Endodermal cell (in vitro differentiated cells): Measurements from ENCODE around the gene C18orf32. TPM values are rescaled to one million over a fixed set of nuclear protein-coding genes. Genes with fewer than 3 reads are reported as not detected.

Experiments
- DNase-seq: peaks from one replicate; pipeline ENCODE4 v3.0.0-alpha.2; 2017
- H3K27ac ChIP-seq: 2 replicates; pipeline ENCODE4 v1.5.1; 2013; ENCODE audit warnings: mild to moderate bottlenecking, low read depth, low read length, moderate library complexity
- H3K27me3 ChIP-seq: 2 replicates; pipeline ENCODE4 v1.6.1; 2013; ENCODE audit warnings: mild to moderate bottlenecking, low read length, moderate library complexity; ENCODE audit not compliant: insufficient read depth, control insufficient read depth, poor library complexity, severe bottlenecking
- H3K36me3 ChIP-seq: 2 replicates; pipeline ENCODE4 v1.7.0; 2013; ENCODE audit warnings: mild to moderate bottlenecking, low read length, moderate library complexity; ENCODE audit not compliant: control insufficient read depth, insufficient read depth
- H3K4me1 ChIP-seq: one replicate; pipeline ENCODE4 v1.7.0; 2013; ENCODE audit warnings: low read length; ENCODE audit not compliant: control insufficient read depth, insufficient read depth
- H3K4me3 ChIP-seq: 2 replicates; pipeline ENCODE4 v1.5.1; 2013; ENCODE audit warnings: mild to moderate bottlenecking, low read length, moderate library complexity
- H3K9ac ChIP-seq: 2 replicates; pipeline ENCODE4 v1.6.1; 2013; ENCODE audit warnings: mild to moderate bottlenecking, low read length, moderate library complexity; ENCODE audit not compliant: poor library complexity, severe bottlenecking; ENCODE audit errors: extremely low read depth
- H3K9me3 ChIP-seq: 2 replicates; pipeline ENCODE4 v1.6.1; 2013; ENCODE audit warnings: mild to moderate bottlenecking, low read length, moderate library complexity; ENCODE audit not compliant: control insufficient read depth
- H3K27ac Mint-ChIP-seq: 2 replicates; pipeline ENCODE4 v1.8.0; 2020; ENCODE audit warnings: mixed read lengths
- H3K27me3 Mint-ChIP-seq: 2 replicates; pipeline ENCODE4 v1.8.0; 2021; ENCODE audit warnings: mild to moderate bottlenecking, mixed read lengths; ENCODE audit not compliant: insufficient read depth
- H3K36me3 Mint-ChIP-seq: 2 replicates; pipeline ENCODE4 v1.8.0; 2020; ENCODE audit warnings: low read depth, mixed read lengths
- H3K4me1 Mint-ChIP-seq: 2 replicates; pipeline ENCODE4 v1.8.0; 2020; ENCODE audit warnings: mixed read lengths
- H3K4me3 Mint-ChIP-seq: 2 replicates; pipeline ENCODE4 v1.8.0; 2020; ENCODE audit warnings: mild to moderate bottlenecking, moderate library complexity, mixed read lengths
- H3K9me3 Mint-ChIP-seq: 2 replicates; pipeline ENCODE4 v1.8.0; 2020; ENCODE audit warnings: mild to moderate bottlenecking, mixed read lengths
- WGBS, 2 experiments: methylation state at CpG; one replicate each; pipeline versions ENCODE4 v1.1.5 to v1.1.7; 2013; ENCODE audit warnings: missing lambda C conversion rate in 2 of 2, mixed read lengths in 1 of 2; ENCODE audit not compliant: insufficient coverage in 1 of 2, insufficient read length in 1 of 2; 5-methylcytosine and 5-hydroxymethylcytosine counted together
- total RNA-seq, 2 donors: library from RNA; stranded (reverse); fragmentation: NEBNext Ultra II Directional in 1 of 2; extraction: Animal tissue kit (Norgen Biotek cat#: 25700) in 1 of 2; gene quantifications; 2 replicates in 1 of 2; 3 replicates in 1 of 2; pipeline ENCODE4 v1.2.1, GENCODE V29; 2021
- TF ChIP-seq, protein P1 (sequence below): fragments of 200-600 bp; sonication (generic); conservative IDR thresholded peaks from 2 replicates; pipeline ENCODE4 v1.5.0; 2021; ENCODE audit warnings: antibody characterized with exemption, mild to moderate bottlenecking

Gene C18orf32
- total RNA-seq, 2 donors from 2014 or later = 31.4 to 32.9 TPM

DNA sequence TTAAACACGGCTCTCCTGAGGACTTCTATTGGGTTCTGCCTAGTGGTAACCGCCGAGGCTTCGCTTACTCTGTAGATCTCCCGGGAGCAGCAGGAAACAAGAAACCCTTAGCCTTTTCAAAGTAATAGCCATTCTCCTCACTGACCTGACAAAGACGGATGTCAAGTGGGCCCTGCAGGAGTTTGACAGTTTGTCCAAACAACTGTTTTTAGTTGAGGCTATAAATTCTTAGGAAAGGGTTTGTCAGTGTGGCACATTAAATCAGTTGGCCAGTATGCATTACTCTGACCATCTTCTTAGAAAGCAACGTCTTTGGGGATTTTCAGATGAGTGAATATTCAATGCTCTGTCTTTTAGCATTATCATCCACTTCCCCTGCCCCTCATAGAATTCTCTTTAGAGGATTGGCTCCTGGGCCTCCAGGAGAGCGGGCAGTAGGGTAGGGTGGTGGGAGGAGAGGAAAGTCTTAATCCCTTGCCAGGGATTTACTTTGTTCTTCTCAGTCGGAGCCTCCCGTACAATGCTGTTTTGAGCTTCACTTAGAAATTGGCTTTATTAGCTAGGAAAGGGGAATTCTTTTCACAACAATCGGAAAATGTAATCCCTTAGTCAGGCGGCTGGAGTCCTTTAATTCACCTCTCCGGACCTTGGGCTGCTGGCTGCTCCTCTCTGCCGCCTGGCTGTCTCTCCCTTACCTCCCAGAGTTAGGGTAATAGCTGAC is 13.3 kb upstream of the C18orf32 start:
- peak overlapping the region; percentile 70 for H3K27ac Mint-ChIP-seq
- TF ChIP-seq, protein P1, sequence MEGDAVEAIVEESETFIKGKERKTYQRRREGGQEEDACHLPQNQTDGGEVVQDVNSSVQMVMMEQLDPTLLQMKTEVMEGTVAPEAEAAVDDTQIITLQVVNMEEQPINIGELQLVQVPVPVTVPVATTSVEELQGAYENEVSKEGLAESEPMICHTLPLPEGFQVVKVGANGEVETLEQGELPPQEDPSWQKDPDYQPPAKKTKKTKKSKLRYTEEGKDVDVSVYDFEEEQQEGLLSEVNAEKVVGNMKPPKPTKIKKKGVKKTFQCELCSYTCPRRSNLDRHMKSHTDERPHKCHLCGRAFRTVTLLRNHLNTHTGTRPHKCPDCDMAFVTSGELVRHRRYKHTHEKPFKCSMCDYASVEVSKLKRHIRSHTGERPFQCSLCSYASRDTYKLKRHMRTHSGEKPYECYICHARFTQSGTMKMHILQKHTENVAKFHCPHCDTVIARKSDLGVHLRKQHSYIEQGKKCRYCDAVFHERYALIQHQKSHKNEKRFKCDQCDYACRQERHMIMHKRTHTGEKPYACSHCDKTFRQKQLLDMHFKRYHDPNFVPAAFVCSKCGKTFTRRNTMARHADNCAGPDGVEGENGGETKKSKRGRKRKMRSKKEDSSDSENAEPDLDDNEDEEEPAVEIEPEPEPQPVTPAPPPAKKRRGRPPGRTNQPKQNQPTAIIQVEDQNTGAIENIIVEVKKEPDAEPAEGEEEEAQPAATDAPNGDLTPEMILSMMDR = peak; percentile 57
- H3K9me3 Mint-ChIP-seq = no peaks in the 10 kb centered on the region
- DNase-seq = peak; percentile 73
- no peak overlapping the region for H3K9ac ChIP-seq
- no peak overlapping the region for H3K4me3 Mint-ChIP-seq
- peaks cover 5% of the 10 kb centered on the region for H3K4me1 ChIP-seq
- H3K27me3 ChIP-seq = no peaks in the 10 kb centered on the region
- H3K4me3 ChIP-seq = no peak overlapping the region
- no peaks in the 10 kb centered on the region for H3K36me3 Mint-ChIP-seq
- 13 to 25% methylated on average over 9 to 14 of the region's 14 CpGs for WGBS, 2 experiments
- no peaks in the 10 kb centered on the region for H3K9me3 ChIP-seq
- H3K27ac ChIP-seq = peak overlapping the region; percentile 73
- no peaks in the 10 kb centered on the region for H3K27me3 Mint-ChIP-seq
- peaks cover 28% of the 10 kb centered on the region for H3K4me1 Mint-ChIP-seq
- H3K36me3 ChIP-seq = no peaks in the 10 kb centered on the region

DNA sequence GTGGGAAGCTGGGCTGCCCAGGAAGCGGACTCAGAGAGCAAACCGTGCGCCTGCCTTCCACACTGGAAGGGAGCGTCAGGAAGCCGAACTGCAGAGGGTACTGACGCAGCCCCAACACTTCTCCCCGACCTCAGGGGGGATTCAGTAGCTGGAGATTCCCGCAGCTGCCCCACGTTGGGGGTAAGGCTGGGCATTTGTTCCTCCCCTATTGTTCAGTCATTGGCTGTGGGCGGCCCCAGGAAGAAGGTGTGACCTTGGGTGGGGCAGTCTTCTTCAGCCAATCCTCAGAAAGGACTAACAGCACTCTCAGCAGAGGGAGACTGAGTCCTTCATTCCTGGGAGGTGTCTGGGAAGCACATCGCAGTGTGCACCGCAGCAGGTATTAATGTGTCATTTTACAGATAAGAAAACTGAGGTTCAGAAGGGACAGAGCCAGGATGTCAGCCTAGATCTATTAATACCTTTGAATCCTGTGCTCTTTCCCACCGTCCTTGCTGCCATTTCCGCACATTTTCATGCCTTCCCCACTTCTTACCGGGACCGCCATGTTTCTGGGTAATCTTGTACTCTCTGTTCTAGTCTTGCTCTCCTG is 12.1 kb upstream of the C18orf32 start:
- peaks cover 5% of the 10 kb centered on the region for H3K4me1 ChIP-seq
- H3K4me3 ChIP-seq = no peak overlapping the region
- Mint-ChIP-seq H3K27ac (no peak overlapping the region), H3K9me3 (no peaks in the 10 kb centered on the region), H3K4me1 (peaks cover 36% of the 10 kb centered on the region), H3K36me3 (no peaks in the 10 kb centered on the region), H3K4me3 (no peak overlapping the region), H3K27me3 (no peaks in the 10 kb centered on the region)
- no peak overlapping the region for H3K9ac ChIP-seq
- no peaks in the 10 kb centered on the region for H3K27me3 ChIP-seq
- WGBS, 2 experiments = 84 to 87% methylated on average over 8 to 16 of the region's 16 CpGs
- H3K27ac ChIP-seq = no peak overlapping the region
- TF ChIP-seq, protein P1 = no peak
- no peaks in the 10 kb centered on the region for H3K9me3 ChIP-seq
- no peaks in the 10 kb centered on the region for H3K36me3 ChIP-seq
- no peak for DNase-seq

DNA sequence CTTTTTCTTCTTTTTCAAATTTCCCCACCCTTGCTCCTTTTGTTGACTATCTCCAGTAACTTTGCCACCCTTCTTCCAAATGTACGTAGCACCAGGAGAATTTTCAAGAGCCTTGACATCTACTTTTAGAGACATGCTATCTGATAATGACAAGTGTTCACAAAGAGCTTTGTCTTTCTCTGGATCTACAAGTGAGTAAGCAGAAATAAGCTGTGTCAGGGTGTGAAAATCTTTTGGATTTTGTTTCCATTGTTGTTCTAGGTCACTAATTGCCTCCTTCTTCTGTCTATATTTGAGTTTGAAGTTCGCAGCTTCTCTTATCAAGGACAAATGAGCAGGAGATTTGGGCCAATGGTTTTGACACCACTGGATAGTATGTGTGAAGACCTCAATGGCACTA is 8.4 kb upstream of the C18orf32 start:
- no peak overlapping the region for H3K9ac ChIP-seq
- DNase-seq = no peak
- no peaks in the 10 kb centered on the region for H3K27me3 ChIP-seq
- Mint-ChIP-seq H3K27ac (peak overlapping the region; percentile 4), H3K36me3 (peaks cover 15% of the 10 kb centered on the region), H3K27me3 (no peaks in the 10 kb centered on the region), H3K9me3 (no peaks in the 10 kb centered on the region), H3K4me1 (peaks cover 52% of the 10 kb centered on the region), H3K4me3 (no peak overlapping the region)
- peak overlapping the region; percentile 19 for H3K4me3 ChIP-seq
- 50 to 55% methylated on average over 2 of the region's 2 CpGs for WGBS, 2 experiments
- H3K4me1 ChIP-seq = peaks cover 9% of the 10 kb centered on the region
- H3K27ac ChIP-seq = no peak overlapping the region
- no peaks in the 10 kb centered on the region for H3K9me3 ChIP-seq
- TF ChIP-seq, protein P1 = no peak
- H3K36me3 ChIP-seq = peaks cover 11% of the 10 kb centered on the region
